ENCODE measurements around the gene TBC1D13. TPM values are rescaled to one million over a fixed set of nuclear protein-coding genes. Genes with fewer than 3 reads are reported as not detected.

The TBC1D13 gene
- total and polyA plus RNA-seq, 9 of the 15 experiments (the other 6 are each of a cell fraction or from before 2014, with no cell fraction given) = 2.3 to 28.7 (median 11.4) TPM

- TF ChIP-seq, protein P1, sequence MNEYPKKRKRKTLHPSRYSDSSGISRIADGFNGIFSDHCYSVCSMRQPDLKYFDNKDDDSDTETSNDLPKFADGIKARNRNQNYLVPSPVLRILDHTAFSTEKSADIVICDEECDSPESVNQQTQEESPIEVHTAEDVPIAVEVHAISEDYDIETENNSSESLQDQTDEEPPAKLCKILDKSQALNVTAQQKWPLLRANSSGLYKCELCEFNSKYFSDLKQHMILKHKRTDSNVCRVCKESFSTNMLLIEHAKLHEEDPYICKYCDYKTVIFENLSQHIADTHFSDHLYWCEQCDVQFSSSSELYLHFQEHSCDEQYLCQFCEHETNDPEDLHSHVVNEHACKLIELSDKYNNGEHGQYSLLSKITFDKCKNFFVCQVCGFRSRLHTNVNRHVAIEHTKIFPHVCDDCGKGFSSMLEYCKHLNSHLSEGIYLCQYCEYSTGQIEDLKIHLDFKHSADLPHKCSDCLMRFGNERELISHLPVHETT (CRISPR knock-in tag; conservative IDR thresholded peaks at IDR 0.05 in 1 of 2, IDR thresholded peaks at IDR 0.05 in 1 of 2) = peak in 1 of 2 experiments; percentile 99; a peak in 2 of 4 replicates
- TF ChIP-seq, protein P2, sequence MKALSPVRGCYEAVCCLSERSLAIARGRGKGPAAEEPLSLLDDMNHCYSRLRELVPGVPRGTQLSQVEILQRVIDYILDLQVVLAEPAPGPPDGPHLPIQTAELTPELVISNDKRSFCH (CRISPR knock-in tag; IDR thresholded peaks at IDR 0.05) = no peak
- TF ChIP-seq, protein P2 (tag; IDR thresholded peaks at IDR 0.05) = peak; percentile 70; the same call in 1 of the 2 replicates
- TF ChIP-seq E4F1 (CRISPR knock-in tag; IDR thresholded peaks at IDR 0.05; ENCODE audit: borderline replicate concordance) = no peak
- 0 out of 2 replicates have a peak, but pooled peaks have one; percentile 28 for TF ChIP-seq IRF9 (tag; IDR thresholded peaks at IDR 0.05)
- no peak for TF ChIP-seq THRAP3 (IDR thresholded peaks at IDR 0.05; ENCODE audit: borderline replicate concordance)
- TF ChIP-seq SREBF1 (IDR thresholded peaks at IDR 0.05; ENCODE audit: borderline replicate concordance, low read depth, low read length) = no peak
- peak; percentile 72 for TF ChIP-seq SAP30 (IDR thresholded peaks at IDR 0.05; ENCODE audit: borderline replicate concordance, insufficient read depth, low read depth, low read length, poor library complexity, severe bottlenecking)
- TF ChIP-seq ZNF324 (CRISPR knock-in tag; IDR thresholded peaks at IDR 0.05) = no peak
- no peak for TF ChIP-seq BCL6 (CRISPR knock-in tag; IDR thresholded peaks at IDR 0.05)
- TF ChIP-seq ARID3B (CRISPR knock-in tag; IDR thresholded peaks at IDR 0.05; ENCODE audit: borderline replicate concordance) = no peak
- TF ChIP-seq, protein P3, sequence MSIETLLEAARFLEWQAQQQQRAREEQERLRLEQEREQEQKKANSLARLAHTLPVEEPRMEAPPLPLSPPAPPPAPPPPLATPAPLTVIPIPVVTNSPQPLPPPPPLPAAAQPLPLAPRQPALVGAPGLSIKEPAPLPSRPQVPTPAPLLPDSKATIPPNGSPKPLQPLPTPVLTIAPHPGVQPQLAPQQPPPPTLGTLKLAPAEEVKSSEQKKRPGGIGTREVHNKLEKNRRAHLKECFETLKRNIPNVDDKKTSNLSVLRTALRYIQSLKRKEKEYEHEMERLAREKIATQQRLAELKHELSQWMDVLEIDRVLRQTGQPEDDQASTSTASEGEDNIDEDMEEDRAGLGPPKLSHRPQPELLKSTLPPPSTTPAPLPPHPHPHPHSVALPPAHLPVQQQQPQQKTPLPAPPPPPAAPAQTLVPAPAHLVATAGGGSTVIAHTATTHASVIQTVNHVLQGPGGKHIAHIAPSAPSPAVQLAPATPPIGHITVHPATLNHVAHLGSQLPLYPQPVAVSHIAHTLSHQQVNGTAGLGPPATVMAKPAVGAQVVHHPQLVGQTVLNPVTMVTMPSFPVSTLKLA (conservative IDR thresholded peaks at IDR 0.05) = peak; percentile 91 to 95
- peak; percentile 87 for TF ChIP-seq CCNT2 (IDR thresholded peaks at IDR 0.05; ENCODE audit: borderline replicate concordance, extremely low read depth, insufficient read length, low read depth, low read length)
- TF ChIP-seq NFATC3 (IDR thresholded peaks at IDR 0.05) = no peak
- peak; percentile 53; the same call in 1 of the 2 replicates for TF ChIP-seq MXI1 (IDR thresholded peaks at IDR 0.05; ENCODE audit: low read depth, low read length)
- TF ChIP-seq ZNF589 (CRISPR knock-in tag; IDR thresholded peaks at IDR 0.05; ENCODE audit: low read depth) = peak; percentile 74; the same call in 1 of the 2 replicates
Measured at GRCh38 chr9:128786681-128787601, at the start of gene TBC1D13 (continued).
